OCI-LY3 (cell line): ENCODE measurements around the gene DCP2.

ENCODE experiments used
- H2AFZ ChIP-seq: fragments of 200-600, 300-600 bp; shearing (Covaris generic); 2 replicates; pipeline ENCODE4 v1.6.0; 2014; ENCODE audit warnings: antibody characterized with exemption, low read depth, low read length
- H3K27ac ChIP-seq: fragments of 200-600, 300-600 bp; sonication (generic); 2 replicates; pipeline ENCODE4 v1.5.1; 2014; ENCODE audit warnings: mild to moderate bottlenecking, low read length, moderate library complexity, mixed read lengths
- H3K27me3 ChIP-seq: fragments of 200-600, 300-600 bp; sonication (generic); 2 replicates; pipeline ENCODE4 v1.6.1; 2014; ENCODE audit warnings: low read depth, low read length, mixed read lengths
- H3K36me3 ChIP-seq: fragments of 200-600, 300-600 bp; sonication (generic); replicated peaks from 2 replicates; pipeline ENCODE3; 2014; ENCODE audit warnings: low read depth, low read length, mixed read lengths
- H3K4me1 ChIP-seq: fragments of 300-600, 200-600 bp; sonication (generic); 2 replicates; pipeline ENCODE4 v1.6.1; 2014; ENCODE audit warnings: low read length, mixed read lengths
- H3K4me2 ChIP-seq: fragments of 200-600, 300-600 bp; sonication (generic); 2 replicates; pipeline ENCODE4 v1.6.1; 2014; ENCODE audit warnings: low read length, mixed read lengths
- H3K4me3 ChIP-seq: fragments of 300-600, 200-600 bp; sonication (generic); 2 replicates; pipeline ENCODE4 v1.5.1; 2014; ENCODE audit warnings: antibody characterized with exemption, mild to moderate bottlenecking, low read length, moderate library complexity
- H3K79me2 ChIP-seq: fragments of 300-600, 200-600 bp; shearing (Covaris generic); 2 replicates; pipeline ENCODE4 v1.6.1; 2014; ENCODE audit warnings: mild to moderate bottlenecking, low read length, mixed read lengths
- H3K9ac ChIP-seq: fragments of 300-600, 200-600 bp; shearing (Covaris generic); 2 replicates; pipeline ENCODE4 v1.6.0; 2014; ENCODE audit warnings: mild to moderate bottlenecking, low read length, moderate library complexity
- H3K9me3 ChIP-seq: fragments of 200-600, 300-600 bp; shearing (Covaris generic); 2 replicates; pipeline ENCODE4 v1.6.1; 2014; ENCODE audit warnings: low read length, mixed read lengths; ENCODE audit not compliant: insufficient read depth
- H4K20me1 ChIP-seq: fragments of 200-600, 300-600 bp; sonication (generic); 2 replicates; pipeline ENCODE4 v1.6.1; 2016; ENCODE audit warnings: low read length, mixed read lengths; ENCODE audit not compliant: insufficient read depth
- CTCF ChIP-seq: fragments of 200-600, 300-600 bp; sonication (generic); IDR thresholded peaks from 2 replicates; pipeline ENCODE4 v1.5.1; 2014; ENCODE audit warnings: antibody characterized with exemption, low read length, low read depth
- EZH2phosphoT487 ChIP-seq: fragments of 200-600 bp; shearing (Covaris generic); IDR thresholded peaks from 2 replicates; pipeline ENCODE4 v1.6.1; 2018; ENCODE audit warnings: antibody characterized with exemption, mixed run types, low read depth

Gene DCP2

GRCh38 chr5:113067635-113068344 is 91.2 kb downstream of the DCP2 start:
- Histone ChIP-seq H3K9ac (no peak overlapping the region), H3K4me1 (no peaks in the 10 kb centered on the region), H2AFZ (no peak overlapping the region), H4K20me1 (no peaks in the 10 kb centered on the region), H3K4me3 (no peak overlapping the region), H3K27me3 (no peaks in the 10 kb centered on the region), H3K79me2 (no peaks in the 10 kb centered on the region), H3K9me3 (no peaks in the 10 kb centered on the region), H3K36me3 (no peaks in the 10 kb centered on the region), H3K27ac (no peak overlapping the region), H3K4me2 (no peak overlapping the region)
- TF ChIP-seq CTCF (no peak), EZH2phosphoT487 (no peak)

- Histone ChIP-seq H3K27me3 (no peaks in the 10 kb centered on the region), H3K4me1 (no peaks in the 10 kb centered on the region), H3K4me3 (no peak overlapping the region), H3K79me2 (no peaks in the 10 kb centered on the region), H3K27ac (no peak overlapping the region), H2AFZ (no peak overlapping the region), H3K36me3 (no peaks in the 10 kb centered on the region), H3K4me2 (no peak overlapping the region), H3K9me3 (no peaks in the 10 kb centered on the region), H4K20me1 (no peaks in the 10 kb centered on the region), H3K9ac (no peak overlapping the region)
- TF ChIP-seq CTCF (no peak), EZH2phosphoT487 (no peak)
Measured at GRCh38 chr5:113068559-113068958, 92.0 kb downstream of the DCP2 start.
